ENCODE results near the gene OSTN. TPM values are rescaled to one million over a fixed set of nuclear protein-coding genes. Genes with fewer than 3 reads are reported as not detected.

Gene OSTN
- total and polyA plus RNA-seq, 9 of the 15 experiments (the other 6 are each of a cell fraction or from before 2014, with no cell fraction given) = not detected

GRCh38 chr3:191217301-191217700 lies 18.3 kb downstream of the OSTN start:
- no peaks in the 10 kb centered on the region for H3K4me1 ChIP-seq (replicated peaks in 1 of 2; ENCODE audit: control insufficient read depth in 2 of 2, insufficient read depth in 2 of 2, low read length in 2 of 2)
- H3K9ac ChIP-seq (ENCODE audit: insufficient read depth in 1 of 2, low read depth in 2 of 2, low read length in 2 of 2) = no peak overlapping the region
- no peaks in the 10 kb centered on the region for H4K20me1 ChIP-seq (replicated peaks; ENCODE audit: control insufficient read depth, insufficient read depth, low read length)
- intact Hi-C loops (cut with micrococcal nuclease) (no loop called here), in situ Hi-C loops (cut with MboI) (no loop called here)
- H3K9me1 ChIP-seq (ENCODE audit: control insufficient read depth, insufficient read depth, low read length) = no peaks in the 10 kb centered on the region
- H3K27ac ChIP-seq (ENCODE audit: extremely low read depth, low read depth, low read length) = no peak overlapping the region
- no peak overlapping the region for H3K4me3 ChIP-seq
- ChIA-PET CTCF (ENCODE audit: low intra/inter-chr PET ratio) (no interaction called here), POLR2A (no interaction called here)
- BruUV-seq (replicated peaks) = no TSS peak
- no peaks in the 10 kb centered on the region for H3K79me2 ChIP-seq (ENCODE audit: control insufficient read depth, insufficient read depth, low read length)
- H3K9me3 ChIP-seq (replicated peaks; ENCODE audit: control insufficient read depth, insufficient read depth, low read depth, low read length) = no peaks in the 10 kb centered on the region
- no peak for TF ChIP-seq BDP1 (IDR thresholded peaks at IDR 0.05; ENCODE audit: insufficient read depth, insufficient read length)
- no peak for TF ChIP-seq MXD1 (CRISPR knock-in tag; IDR thresholded peaks at IDR 0.05; ENCODE audit: borderline replicate concordance, poor library complexity, severe bottlenecking)
- TF ChIP-seq ZNF408 (CRISPR knock-in tag; IDR thresholded peaks at IDR 0.05; ENCODE audit: low read depth) = no peak
- TF ChIP-seq HINFP (tag; conservative IDR thresholded peaks at IDR 0.05; ENCODE audit: low read depth) = no peak
- TF ChIP-seq THRAP3 (IDR thresholded peaks at IDR 0.05; ENCODE audit: borderline replicate concordance) = no peak
- no peak for TF ChIP-seq SAP30 (IDR thresholded peaks at IDR 0.05; ENCODE audit: borderline replicate concordance, insufficient read depth, low read depth, low read length, poor library complexity, severe bottlenecking)
- TF ChIP-seq KLF13 (tag; IDR thresholded peaks at IDR 0.05; ENCODE audit: borderline replicate concordance, low read depth) = no peak
- TF ChIP-seq CEBPZ (IDR thresholded peaks at IDR 0.05; ENCODE audit: borderline replicate concordance, low read depth, low read length) = no peak
- TF ChIP-seq RBBP5 (IDR thresholded peaks at IDR 0.05; ENCODE audit: borderline replicate concordance, insufficient read depth, low read length, poor library complexity, severe bottlenecking) = no peak
- no peak for TF ChIP-seq BHLHE40 (IDR thresholded peaks at IDR 0.05; ENCODE audit: low read length)
- no peak for TF ChIP-seq EWSR1 (IDR thresholded peaks at IDR 0.05; ENCODE audit: borderline replicate concordance, low read depth, partially characterized antibody)
- no peak for ATAC-seq
- no peak for DNase-seq (ENCODE audit: extremely low read depth in 1 of 4, low spot score in 3 of 4)
- no peaks in the 10 kb centered on the region for H3K36me3 ChIP-seq (ENCODE audit: control insufficient read depth, insufficient read depth, low read length)
- H2AFZ ChIP-seq (ENCODE audit: low read depth, low read length) = no peak overlapping the region
- no peak overlapping the region for H3K4me2 ChIP-seq (ENCODE audit: insufficient read depth, low read length)
- H3K27me3 ChIP-seq (ENCODE audit: control insufficient read depth in 2 of 2, insufficient read depth in 2 of 2, low read length in 2 of 2) = no peaks in the 10 kb centered on the region
- FAIRE-seq = no peak
- WGBS (ENCODE audit: insufficient coverage, low coverage, missing lambda C conversion rate) = 0% methylated on average over 1 of the region's 1 CpG

Measured in K562 (cell line).